ENCODE results near the gene LINC01488.
A peak's percentile ranks its signal among the peaks of the same experiment; 100 is the strongest.

The LINC01488 gene

GRCh38 chr11:69499186-69499917 lies 17.9 kb downstream of the LINC01488 start:
- no peak for DNase-seq
- intact Hi-C loops (cut with DNase I), result no loop called here

GRCh38 chr11:69499918-69500284 lies 18.4 kb downstream of the LINC01488 start:
- DNase-seq, result no peak
- intact Hi-C loops (cut with DNase I), result no loop called here

GRCh38 chr11:69500285-69501120 lies 19.0 kb downstream of the LINC01488 start:
- intact Hi-C loops (cut with DNase I), result no loop called here
- DNase-seq, result no peak

GRCh38 chr11:69501121-69501489 lies 19.6 kb downstream of the LINC01488 start:
- no peak for DNase-seq
- intact Hi-C loops (cut with DNase I), result no loop called here

GRCh38 chr11:69501891-69502860 lies 20.7 kb downstream of the LINC01488 start:
- intact Hi-C loops (cut with DNase I), result no loop called here
- DNase-seq, result no peak

GRCh38 chr11:69504127-69504526 lies 22.7 kb downstream of the LINC01488 start:
- DNase-seq, result no peak
- intact Hi-C loops (cut with DNase I), result no loop called here

- intact Hi-C loops (cut with DNase I), result no loop called here
- no peak for DNase-seq
These were observed 23.3 kb downstream of the LINC01488 start for GRCh38 chr11:69504576-69505335.

GRCh38 chr11:69508974-69509373 lies 27.5 kb downstream of the LINC01488 start:
- intact Hi-C loops (cut with DNase I), result no loop called here
- no peak for DNase-seq

- intact Hi-C loops (cut with DNase I), result no loop called here
- no peak for DNase-seq
These were observed 27.9 kb downstream of the LINC01488 start for GRCh38 chr11:69509381-69509780.

- intact Hi-C loops (cut with DNase I), result no loop called here
- DNase-seq, result no peak
These were observed 28.5 kb downstream of the LINC01488 start for GRCh38 chr11:69509846-69510390.

- DNase-seq, result no peak
- intact Hi-C loops (cut with DNase I), result no loop called here
These were observed 29.3 kb downstream of the LINC01488 start for GRCh38 chr11:69510471-69511357.

GRCh38 chr11:69511358-69512055 lies 30.0 kb downstream of the LINC01488 start:
- intact Hi-C loops (cut with DNase I), result no loop called here
- DNase-seq, result peak in 1 of 42 donors; percentile 32

- intact Hi-C loops (cut with DNase I), result no loop called here
- DNase-seq, result no peak
These were observed 30.7 kb downstream of the LINC01488 start for GRCh38 chr11:69512136-69512535.

- intact Hi-C loops (cut with DNase I), result no loop called here
- DNase-seq, result no peak
These were observed 31.3 kb downstream of the LINC01488 start for GRCh38 chr11:69512790-69513189.

GRCh38 chr11:69513196-69513595 lies 31.7 kb downstream of the LINC01488 start:
- intact Hi-C loops (cut with DNase I), result no loop called here
- DNase-seq, result no peak

- intact Hi-C loops (cut with DNase I), result no loop called here
These were observed 32.3 kb downstream of the LINC01488 start for GRCh38 chr11:69513663-69514224.

GRCh38 chr11:69514771-69515170 lies 33.3 kb downstream of the LINC01488 start:
- DNase-seq, result no peak
- intact Hi-C loops (cut with DNase I), result no loop called here

More at GRCh38 chr11:69513663-69514224, 32.3 kb downstream of the LINC01488 start:
- no peak for DNase-seq

Measured in head of caudate nucleus (tissue), 42 donors.